Jurkat, Clone E6-1 (cell line): ENCODE measurements around the gene TEDDM1.

ENCODE experiments used
- DNase-seq: peaks from one replicate; pipeline ENCODE4 v3.0.0-alpha.2; 2011; ENCODE audit warnings: low read depth, low spot score
- H3K4me3 ChIP-seq: 2 replicates; pipeline ENCODE4 v1.5.1; 2011; ENCODE audit warnings: mild to moderate bottlenecking, low read length, control low read depth, moderate library complexity

Gene TEDDM1

DNA sequence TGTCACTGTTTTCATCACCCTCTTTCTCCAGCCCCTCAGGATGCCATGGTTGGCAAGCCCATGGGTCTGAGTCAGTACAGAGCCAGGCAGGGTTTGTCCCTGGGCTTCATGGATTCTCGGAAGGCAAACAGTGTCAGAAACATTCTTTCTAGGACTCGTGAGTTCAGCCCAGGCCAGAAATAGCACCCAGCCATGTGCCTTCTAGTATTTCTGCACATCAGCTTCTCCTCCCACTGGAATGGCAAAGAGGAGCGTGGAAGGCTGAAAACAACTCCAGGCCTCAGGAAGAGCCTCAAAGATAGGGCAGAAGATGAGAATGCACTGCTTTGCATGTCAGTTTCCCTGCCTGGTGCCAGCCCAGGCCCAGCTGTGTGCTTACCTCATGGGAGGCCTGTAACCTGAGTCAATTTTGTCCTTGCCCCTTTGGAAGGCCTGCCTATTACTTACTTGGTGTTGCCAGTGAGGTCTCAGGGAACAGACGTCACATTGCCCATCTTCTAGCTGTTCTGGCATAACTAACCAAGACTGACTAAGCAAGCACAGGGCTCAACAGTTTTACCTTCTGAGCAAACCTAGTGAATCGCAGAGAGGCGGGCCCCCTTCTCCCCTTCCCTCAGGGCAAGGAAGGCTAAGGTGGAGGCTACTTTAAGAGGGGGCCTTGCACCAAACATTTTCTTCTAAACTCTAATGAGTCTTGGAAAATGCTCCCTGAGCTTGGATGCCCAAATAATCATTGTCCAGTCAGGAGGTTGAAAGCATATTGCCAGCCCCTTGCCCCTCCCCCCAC is 51.3 kb downstream of the TEDDM1 start:
- no peak for DNase-seq
- H3K4me3 ChIP-seq: no peak overlapping the region
